Gastrocnemius medialis (tissue), 4 donors: Measurements from ENCODE around the gene SCYGR6. TPM values are rescaled to one million over a fixed set of nuclear protein-coding genes. Genes with fewer than 3 reads are reported as not detected.

Experiments
- ATAC-seq, 2 donors: fragments of 150-250 bp; one replicate each; pipeline ENCODE4 v1.9.1; 2016
- DNase-seq, 2 donors: peaks; one replicate each; pipeline ENCODE4 v3.0.0-alpha.2; 2019
- H3K27ac ChIP-seq, 4 donors: fragments of 200-600 bp; sonication (generic); 1 replicate in 1 of 4; 2 replicates in 3 of 4; pipeline ENCODE4 v1.5.1; 2016 to 2018; ENCODE audit warnings: mild to moderate bottlenecking in 2 of 4, moderate library complexity in 1 of 4
- H3K27me3 ChIP-seq, 3 donors: fragments of 200-600 bp; sonication (generic) in 2 of 3; 1 replicate in 1 of 3; 2 replicates in 2 of 3; pipeline versions ENCODE4 v1.5.1 to v1.6.0; 2016 to 2019; ENCODE audit warnings: mild to moderate bottlenecking in 1 of 3, moderate library complexity in 1 of 3
- H3K36me3 ChIP-seq, 2 donors: fragments of 200-600 bp; sonication (generic) in 1 of 2; one replicate each; pipeline ENCODE4 v1.5.1; 2017 to 2018
- H3K4me1 ChIP-seq, 2 donors: fragments of 200-600 bp; sonication (generic) in 1 of 2; one replicate each; pipeline ENCODE4 v1.5.1; 2016 to 2017; ENCODE audit warnings: mild to moderate bottlenecking in 2 of 2
- H3K4me3 ChIP-seq, 4 donors: fragments of 200-600 bp; sonication (generic) in 3 of 4; 1 replicate in 1 of 4; 2 replicates in 3 of 4; pipeline ENCODE4 v1.5.1; 2016 to 2019; ENCODE audit warnings: mild to moderate bottlenecking in 2 of 4
- H3K9me3 ChIP-seq, 3 donors: fragments of 200-600 bp; sonication (generic) in 2 of 3; 1 replicate in 1 of 3; 2 replicates in 2 of 3; pipeline ENCODE4 v1.5.1; 2016 to 2019
- POLR2A ChIP-seq, 2 donors: fragments of 450-650 bp; IDR thresholded peaks; one replicate each; pipeline ENCODE4 v1.6.1; 2017; ENCODE audit warnings: antibody characterized with exemption in 2 of 2, mild to moderate bottlenecking in 2 of 2, moderate library complexity in 2 of 2
- in situ Hi-C, 4 donors: fragments of 200-750 bp; cut with MboI; loops; one replicate each; pipeline versions ENCODE4 v1.15.0 to v1.8.0; 2017; ENCODE audit warnings: low sequenced_read_pairs in 4 of 4
- intact Hi-C: fragments of 100-400 bp; cut with DNase I; formaldehyde crosslinking; loops from one replicate; pipeline ENCODE4 v1.15.1; 2023; ENCODE audit warnings: low total_unique reads
- total RNA-seq, 4 donors: library from RNA; depleted of rRNA; stranded (reverse); fragments of >200 nt; gene quantifications; one replicate each; pipeline versions ENCODE4 v1.1.0 to v1.2.3, GENCODE V29; 2016
- TF ChIP-seq, protein P1 (sequence below), 5 experiments: fragments of 450-650 bp in 3 of 5; fragments of 200-600 bp in 2 of 5; sonication (generic) in 2 of 5; IDR thresholded peaks in 4 of 5; conservative IDR thresholded peaks in 1 of 5; 1 replicate in 4 of 5; 2 replicates in 1 of 5; pipeline ENCODE4 v1.5.1; 2016 to 2019; ENCODE audit warnings: antibody characterized with exemption in 5 of 5, mild to moderate bottlenecking in 3 of 5, moderate library complexity in 3 of 5

SCYGR6 gene
- total RNA-seq, 4 donors from 2014 or later, result not detected

DNA sequence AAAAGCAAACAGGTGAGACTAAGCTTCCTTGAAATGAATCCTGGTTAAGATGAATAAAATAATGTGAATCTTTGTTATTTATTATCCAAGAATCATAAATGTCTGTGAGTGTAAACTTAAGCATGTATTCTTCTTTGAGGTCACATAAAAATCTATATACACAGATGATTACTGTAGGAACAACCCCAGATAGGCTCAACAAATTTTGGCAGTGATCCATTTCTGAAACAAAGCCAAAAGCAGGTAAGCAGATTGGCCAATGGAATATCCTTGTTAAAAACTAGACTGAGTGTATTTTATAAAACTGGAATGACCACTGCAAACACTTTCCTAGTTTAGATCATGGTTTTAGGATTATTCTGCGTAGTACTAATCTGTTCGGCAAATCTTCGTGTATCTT lies 46.6 kb downstream of the SCYGR6 start:
- ATAC-seq (no peak), DNase-seq (no peak)
- intact Hi-C loops, result no loop called here
- in situ Hi-C loops, result no loop called here
- no peaks in the 10 kb centered on the region for H3K36me3 ChIP-seq
- H3K9me3 ChIP-seq, result no peaks in the 10 kb centered on the region
- TF ChIP-seq, protein P1, sequence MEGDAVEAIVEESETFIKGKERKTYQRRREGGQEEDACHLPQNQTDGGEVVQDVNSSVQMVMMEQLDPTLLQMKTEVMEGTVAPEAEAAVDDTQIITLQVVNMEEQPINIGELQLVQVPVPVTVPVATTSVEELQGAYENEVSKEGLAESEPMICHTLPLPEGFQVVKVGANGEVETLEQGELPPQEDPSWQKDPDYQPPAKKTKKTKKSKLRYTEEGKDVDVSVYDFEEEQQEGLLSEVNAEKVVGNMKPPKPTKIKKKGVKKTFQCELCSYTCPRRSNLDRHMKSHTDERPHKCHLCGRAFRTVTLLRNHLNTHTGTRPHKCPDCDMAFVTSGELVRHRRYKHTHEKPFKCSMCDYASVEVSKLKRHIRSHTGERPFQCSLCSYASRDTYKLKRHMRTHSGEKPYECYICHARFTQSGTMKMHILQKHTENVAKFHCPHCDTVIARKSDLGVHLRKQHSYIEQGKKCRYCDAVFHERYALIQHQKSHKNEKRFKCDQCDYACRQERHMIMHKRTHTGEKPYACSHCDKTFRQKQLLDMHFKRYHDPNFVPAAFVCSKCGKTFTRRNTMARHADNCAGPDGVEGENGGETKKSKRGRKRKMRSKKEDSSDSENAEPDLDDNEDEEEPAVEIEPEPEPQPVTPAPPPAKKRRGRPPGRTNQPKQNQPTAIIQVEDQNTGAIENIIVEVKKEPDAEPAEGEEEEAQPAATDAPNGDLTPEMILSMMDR (IDR thresholded peaks at IDR 0.05 in 4 of 5, conservative IDR thresholded peaks at IDR 0.05 in 1 of 5), result no peak
- no peaks in the 10 kb centered on the region for H3K27me3 ChIP-seq
- H3K27ac ChIP-seq, result no peak overlapping the region
- H3K4me1 ChIP-seq, result no peaks in the 10 kb centered on the region
- no peak overlapping the region for H3K4me3 ChIP-seq

DNA sequence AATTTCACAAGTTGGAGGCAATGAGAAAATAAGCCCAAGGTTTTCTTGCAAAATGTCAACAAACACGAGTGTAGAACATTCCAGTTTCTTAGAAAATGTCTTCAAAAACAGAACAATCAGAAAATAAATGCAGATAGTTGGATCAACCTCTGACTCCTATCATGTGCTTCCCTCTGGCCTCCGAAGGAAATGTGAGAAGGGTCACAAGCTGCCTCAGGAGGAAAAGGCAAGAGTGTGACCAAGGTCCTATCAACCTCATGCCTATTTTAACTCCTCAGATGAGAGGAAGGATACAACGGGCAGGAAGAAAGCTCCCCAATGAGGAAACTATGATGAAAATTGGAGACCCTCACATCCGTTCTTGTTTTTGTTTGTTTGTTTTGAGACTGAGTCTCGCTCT lies 50.1 kb downstream of the SCYGR6 start:
- Histone ChIP-seq H3K27ac (no peak overlapping the region), H3K9me3 (no peaks in the 10 kb centered on the region), H3K4me3 (no peak overlapping the region), H3K4me1 (no peaks in the 10 kb centered on the region), H3K27me3 (no peaks in the 10 kb centered on the region), H3K36me3 (no peaks in the 10 kb centered on the region)
- intact Hi-C loops, result no loop called here
- no peak for TF ChIP-seq POLR2A (IDR thresholded peaks at IDR 0.05)
- TF ChIP-seq, protein P1 (IDR thresholded peaks at IDR 0.05 in 4 of 5, conservative IDR thresholded peaks at IDR 0.05 in 1 of 5), result no peak
- no peak for ATAC-seq
- no peak for DNase-seq
- in situ Hi-C loops, result no loop called here

Other genes with a start within 250 kb of the SCYGR6 start
- gene SCYGR2, start 125.9 kb downstream of the SCYGR6 start, total RNA-seq, result not detected
- not detected for gene SCYGR3, start 109.9 kb downstream of the SCYGR6 start, total RNA-seq
- gene SCYGR4, start 107.3 kb downstream of the SCYGR6 start, total RNA-seq, result not detected
- not detected for gene SCYGR5, start 58.0 kb downstream of the SCYGR6 start, total RNA-seq
- gene SLC19A3, start 6.7 kb downstream of the SCYGR6 start, total RNA-seq, result under 1 TPM in 3 of 4 donors, not detected in 1; 0.20 to 0.82 (median 0.80) TPM
- gene SCYGR7, start 3.6 kb upstream of the SCYGR6 start, total RNA-seq, result not detected
- gene SCYGR8, start 21.1 kb upstream of the SCYGR6 start, total RNA-seq, result not detected
- 1 to 10 TPM in 1 of 4 donors, under 1 TPM in 1, not detected in 2; 0.40 to 1.5 TPM for gene CCL20, start 89.1 kb upstream of the SCYGR6 start, total RNA-seq
- gene DAW1, start 146.9 kb upstream of the SCYGR6 start, total RNA-seq, result not detected